GM23338 (cell line): ENCODE measurements around the gene VCL. TPM values are rescaled to one million over a fixed set of nuclear protein-coding genes. Genes with fewer than 3 reads are reported as not detected.
A peak's percentile ranks its signal among the peaks of the same experiment; 100 is the strongest.

Experiments
- ATAC-seq: fragments of 200-7000 bp; cut with Tn5 transposase; 3 replicates; pipeline ENCODE4 v1.9.1; 2020
- DNase-seq: peaks from one replicate; pipeline ENCODE4 v3.0.0-alpha.2; 2015; ENCODE audit warnings: low spot score
- H2AFZ ChIP-seq: fragments of 200-600 bp; sonication (generic); 2 replicates; pipeline ENCODE4 v1.8.0; 2016; ENCODE audit warnings: antibody characterized with exemption, mild to moderate bottlenecking, moderate library complexity
- H3F3A ChIP-seq: fragments of 200-600 bp; sonication (generic); replicated peaks from 2 replicates; pipeline ENCODE4 v1.8.0; 2017; ENCODE audit warnings: antibody characterized with exemption, mixed run types, low read depth
- H3K27ac ChIP-seq: fragments of 200-600 bp; sonication (generic); 2 replicates; pipeline ENCODE4 v1.6.1; 2016; ENCODE audit warnings: low read depth
- H3K27me3 ChIP-seq: fragments of 200-600 bp; sonication (generic); 2 replicates; pipeline ENCODE4 v1.8.0; 2016; ENCODE audit warnings: mild to moderate bottlenecking, mixed run types, moderate library complexity; ENCODE audit not compliant: insufficient read depth
- H3K36me3 ChIP-seq: fragments of 200-600 bp; sonication (generic); 2 replicates; pipeline ENCODE4 v1.8.0; 2016; ENCODE audit warnings: mild to moderate bottlenecking; ENCODE audit not compliant: insufficient read depth
- H3K4me1 ChIP-seq: fragments of 200-600 bp; sonication (generic); 2 replicates; pipeline ENCODE4 v1.8.0; 2016; ENCODE audit warnings: mild to moderate bottlenecking, moderate library complexity; ENCODE audit not compliant: insufficient read depth
- H3K4me2 ChIP-seq: fragments of 200-600 bp; sonication (generic); 2 replicates; pipeline ENCODE4 v1.7.1; 2017; ENCODE audit warnings: mixed run types
- H3K4me3 ChIP-seq: fragments of 200-600 bp; sonication (generic); 2 replicates; pipeline ENCODE4 v1.6.1; 2016; ENCODE audit warnings: mixed run types
- H3K79me2 ChIP-seq: fragments of 200-600 bp; sonication (generic); replicated peaks from 2 replicates; pipeline ENCODE4 v1.8.0; 2017; ENCODE audit warnings: mild to moderate bottlenecking; ENCODE audit not compliant: insufficient read depth
- H3K9me2 ChIP-seq: fragments of 200-600 bp; sonication (generic); 2 replicates; pipeline ENCODE4 v1.8.0; 2017; ENCODE audit not compliant: insufficient read depth
- H4K20me1 ChIP-seq: fragments of 200-600 bp; sonication (generic); replicated peaks from 2 replicates; pipeline ENCODE4 v1.8.0; 2017; ENCODE audit warnings: mild to moderate bottlenecking; ENCODE audit not compliant: insufficient read depth
- H3K27ac Mint-ChIP-seq: 2 replicates; pipeline ENCODE4 v1.8.0; 2020; ENCODE audit warnings: inconsistent platforms, mild to moderate bottlenecking, moderate library complexity, mixed read lengths
- H3K27me3 Mint-ChIP-seq: 3 replicates; pipeline ENCODE4 v1.8.0; 2022; ENCODE audit warnings: low read depth, mild to moderate bottlenecking, moderate library complexity, mixed read lengths, inconsistent platforms; ENCODE audit not compliant: insufficient read depth, poor library complexity
- H3K36me3 Mint-ChIP-seq: 3 replicates; pipeline ENCODE4 v1.8.0; 2021; ENCODE audit warnings: low read depth, mild to moderate bottlenecking, inconsistent platforms, moderate library complexity, mixed read lengths
- H3K4me1 Mint-ChIP-seq: 3 replicates; pipeline ENCODE4 v1.8.0; 2020; ENCODE audit warnings: mild to moderate bottlenecking, inconsistent platforms, mixed read lengths
- H3K4me3 Mint-ChIP-seq: 3 replicates; pipeline ENCODE4 v1.8.0; 2021; ENCODE audit warnings: moderate library complexity, mild to moderate bottlenecking, inconsistent platforms, mixed read lengths
- H3K9me3 Mint-ChIP-seq: 3 replicates; pipeline ENCODE4 v1.8.0; 2020; ENCODE audit warnings: moderate library complexity, mild to moderate bottlenecking, inconsistent platforms, mixed read lengths
- CREB1 ChIP-seq: fragments of 250-450 bp; sonication (Bioruptor Pico); IDR thresholded peaks from 2 replicates; pipeline ENCODE4 v1.5.0; 2020; ENCODE audit warnings: low read depth, mild to moderate bottlenecking, moderate library complexity
- EZH2phosphoT487 ChIP-seq: fragments of 200-600 bp; sonication (generic); IDR thresholded peaks from one replicate; pipeline ENCODE4 v1.8.1; 2018; ENCODE audit warnings: antibody characterized with exemption; ENCODE audit not compliant: unreplicated experiment
- NANOG ChIP-seq: IDR thresholded peaks from 2 replicates; pipeline ENCODE4 v1.6.1; 2016; ENCODE audit warnings: antibody characterized with exemption, borderline replicate concordance
- POLR2AphosphoS5 ChIP-seq: IDR thresholded peaks from 2 replicates; pipeline ENCODE4 v1.6.1; 2016; ENCODE audit warnings: antibody characterized with exemption, low read depth
- STAT1 ChIP-seq: IDR thresholded peaks from one replicate; pipeline ENCODE4 v1.6.1; 2016; ENCODE audit warnings: antibody characterized with exemption; ENCODE audit not compliant: unreplicated experiment
- ZNF114 ChIP-seq: fragments of 250-450 bp; sonication (Bioruptor Pico); IDR thresholded peaks from 2 replicates; pipeline ENCODE4 v1.5.0; 2020; ENCODE audit warnings: mild to moderate bottlenecking, moderate library complexity
- ZNF331 ChIP-seq: fragments of 250-450 bp; sonication (Bioruptor Pico); IDR thresholded peaks from 2 replicates; pipeline ENCODE4 v1.5.0; 2020; ENCODE audit warnings: low read depth, mild to moderate bottlenecking, moderate library complexity
- polyA plus RNA-seq: library from polyadenylated mRNA; unstranded; fragments of >200 nt; fragmentation: Nextera tagmentation; extraction: Ambion mirVana; gene quantifications from 2 replicates; pipeline ENCODE4 v1.2.1, GENCODE V29; 2016
- total RNA-seq: library from RNA; depleted of rRNA; stranded (reverse); fragments of >200 nt; shearing (Covaris generic); gene quantifications from 2 replicates; pipeline ENCODE4 v1.2.3, GENCODE V29; 2014
- TF ChIP-seq, protein P1 (sequence below): fragments of 250-450 bp; sonication (Bioruptor Pico); IDR thresholded peaks from 2 replicates; pipeline ENCODE4 v1.5.0; 2020; ENCODE audit warnings: mild to moderate bottlenecking, moderate library complexity
- TF ChIP-seq, protein P2 (sequence below): IDR thresholded peaks from one replicate; pipeline ENCODE4 v1.6.1; 2018; ENCODE audit warnings: antibody characterized with exemption; ENCODE audit not compliant: unreplicated experiment

The VCL gene
- total and polyA plus RNA-seq, 2 experiments from 2014 or later = 60.7 to 254 TPM

DNA sequence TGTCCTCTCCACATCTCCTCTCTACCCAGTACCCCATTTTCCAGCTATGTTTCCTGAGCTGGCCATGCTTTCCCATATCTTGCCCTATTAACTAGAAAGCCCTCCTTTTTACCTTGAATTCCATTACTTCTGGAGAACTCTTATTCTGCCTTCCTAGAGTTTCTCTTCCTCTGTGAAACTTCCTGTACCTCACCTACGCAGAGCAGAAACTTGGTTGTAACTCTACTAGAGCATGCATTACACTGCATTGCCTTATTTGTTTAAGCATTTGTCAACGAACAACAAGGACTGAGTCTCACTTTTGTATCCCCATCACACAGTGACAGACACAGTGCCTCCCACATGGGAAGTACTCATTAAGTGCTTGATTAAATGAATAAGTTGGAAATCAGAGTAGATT is 36.4 kb downstream of the VCL start:
- Histone ChIP-seq H3K36me3 (no peaks in the 10 kb centered on the region), H3K79me2 (peaks cover 92% of the 10 kb centered on the region), H3K4me1 (peaks cover 44% of the 10 kb centered on the region), H3K9me2 (no peaks in the 10 kb centered on the region), H3K4me3 (no peak overlapping the region), H3K27ac (peak overlapping the region; percentile 85), H4K20me1 (peaks cover 9% of the 10 kb centered on the region; the same call in 1 of the 2 replicates), H3F3A (0 out of 2 replicates have a peak, but pooled peaks cover 6% of the 10 kb centered on the region), H3K27me3 (no peaks in the 10 kb centered on the region), H3K4me2 (peak overlapping the region; percentile 3; the same call in 1 of the 2 replicates), H2AFZ (no peak overlapping the region)
- H3K27ac Mint-ChIP-seq = peak overlapping the region; percentile 10; the same call in 1 of the 2 replicates
- H3K9me3 Mint-ChIP-seq = no peaks in the 10 kb centered on the region
- H3K27me3 Mint-ChIP-seq = no peaks in the 10 kb centered on the region
- H3K4me1 Mint-ChIP-seq = peaks cover 65% of the 10 kb centered on the region
- DNase-seq (no peak), ATAC-seq (no peak)
- peaks cover 34% of the 10 kb centered on the region; the same call in 2 of the 3 replicates for H3K36me3 Mint-ChIP-seq
- TF ChIP-seq, protein P1, sequence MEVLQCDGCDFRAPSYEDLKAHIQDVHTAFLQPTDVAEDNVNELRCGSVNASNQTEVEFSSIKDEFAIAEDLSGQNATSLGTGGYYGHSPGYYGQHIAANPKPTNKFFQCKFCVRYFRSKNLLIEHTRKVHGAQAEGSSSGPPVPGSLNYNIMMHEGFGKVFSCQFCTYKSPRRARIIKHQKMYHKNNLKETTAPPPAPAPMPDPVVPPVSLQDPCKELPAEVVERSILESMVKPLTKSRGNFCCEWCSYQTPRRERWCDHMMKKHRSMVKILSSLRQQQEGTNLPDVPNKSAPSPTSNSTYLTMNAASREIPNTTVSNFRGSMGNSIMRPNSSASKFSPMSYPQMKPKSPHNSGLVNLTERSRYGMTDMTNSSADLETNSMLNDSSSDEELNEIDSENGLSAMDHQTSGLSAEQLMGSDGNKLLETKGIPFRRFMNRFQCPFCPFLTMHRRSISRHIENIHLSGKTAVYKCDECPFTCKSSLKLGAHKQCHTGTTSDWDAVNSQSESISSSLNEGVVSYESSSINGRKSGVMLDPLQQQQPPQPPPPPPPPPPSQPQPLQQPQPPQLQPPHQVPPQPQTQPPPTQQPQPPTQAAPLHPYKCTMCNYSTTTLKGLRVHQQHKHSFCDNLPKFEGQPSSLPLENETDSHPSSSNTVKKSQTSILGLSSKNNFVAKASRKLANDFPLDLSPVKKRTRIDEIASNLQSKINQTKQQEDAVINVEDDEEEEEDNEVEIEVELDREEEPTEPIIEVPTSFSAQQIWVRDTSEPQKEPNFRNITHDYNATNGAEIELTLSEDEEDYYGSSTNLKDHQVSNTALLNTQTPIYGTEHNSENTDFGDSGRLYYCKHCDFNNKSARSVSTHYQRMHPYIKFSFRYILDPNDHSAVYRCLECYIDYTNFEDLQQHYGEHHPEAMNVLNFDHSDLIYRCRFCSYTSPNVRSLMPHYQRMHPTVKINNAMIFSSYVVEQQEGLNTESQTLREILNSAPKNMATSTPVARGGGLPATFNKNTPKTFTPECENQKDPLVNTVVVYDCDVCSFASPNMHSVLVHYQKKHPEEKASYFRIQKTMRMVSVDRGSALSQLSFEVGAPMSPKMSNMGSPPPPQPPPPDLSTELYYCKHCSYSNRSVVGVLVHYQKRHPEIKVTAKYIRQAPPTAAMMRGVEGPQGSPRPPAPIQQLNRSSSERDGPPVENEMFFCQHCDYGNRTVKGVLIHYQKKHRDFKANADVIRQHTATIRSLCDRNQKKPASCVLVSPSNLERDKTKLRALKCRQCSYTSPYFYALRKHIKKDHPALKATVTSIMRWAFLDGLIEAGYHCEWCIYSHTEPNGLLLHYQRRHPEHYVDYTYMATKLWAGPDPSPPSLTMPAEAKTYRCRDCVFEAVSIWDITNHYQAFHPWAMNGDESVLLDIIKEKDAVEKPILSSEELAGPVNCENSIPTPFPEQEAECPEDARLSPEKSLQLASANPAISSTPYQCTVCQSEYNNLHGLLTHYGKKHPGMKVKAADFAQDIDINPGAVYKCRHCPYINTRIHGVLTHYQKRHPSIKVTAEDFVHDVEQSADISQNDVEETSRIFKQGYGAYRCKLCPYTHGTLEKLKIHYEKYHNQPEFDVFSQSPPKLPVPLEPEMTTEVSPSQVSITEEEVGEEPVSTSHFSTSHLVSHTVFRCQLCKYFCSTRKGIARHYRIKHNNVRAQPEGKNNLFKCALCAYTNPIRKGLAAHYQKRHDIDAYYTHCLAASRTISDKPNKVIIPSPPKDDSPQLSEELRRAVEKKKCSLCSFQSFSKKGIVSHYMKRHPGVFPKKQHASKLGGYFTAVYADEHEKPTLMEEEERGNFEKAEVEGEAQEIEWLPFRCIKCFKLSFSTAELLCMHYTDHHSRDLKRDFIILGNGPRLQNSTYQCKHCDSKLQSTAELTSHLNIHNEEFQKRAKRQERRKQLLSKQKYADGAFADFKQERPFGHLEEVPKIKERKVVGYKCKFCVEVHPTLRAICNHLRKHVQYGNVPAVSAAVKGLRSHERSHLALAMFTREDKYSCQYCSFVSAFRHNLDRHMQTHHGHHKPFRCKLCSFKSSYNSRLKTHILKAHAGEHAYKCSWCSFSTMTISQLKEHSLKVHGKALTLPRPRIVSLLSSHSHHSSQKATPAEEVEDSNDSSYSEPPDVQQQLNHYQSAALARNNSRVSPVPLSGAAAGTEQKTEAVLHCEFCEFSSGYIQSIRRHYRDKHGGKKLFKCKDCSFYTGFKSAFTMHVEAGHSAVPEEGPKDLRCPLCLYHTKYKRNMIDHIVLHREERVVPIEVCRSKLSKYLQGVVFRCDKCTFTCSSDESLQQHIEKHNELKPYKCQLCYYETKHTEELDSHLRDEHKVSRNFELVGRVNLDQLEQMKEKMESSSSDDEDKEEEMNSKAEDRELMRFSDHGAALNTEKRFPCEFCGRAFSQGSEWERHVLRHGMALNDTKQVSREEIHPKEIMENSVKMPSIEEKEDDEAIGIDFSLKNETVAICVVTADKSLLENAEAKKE (CRISPR knock-in tag) = no peak
- TF ChIP-seq ZNF114 (CRISPR knock-in tag) (no peak), ZNF331 (CRISPR knock-in tag) (no peak), EZH2phosphoT487 (no peak), NANOG (no peak), POLR2AphosphoS5 (no peak), CREB1 (no peak), STAT1 (no peak)
- TF ChIP-seq, protein P2, sequence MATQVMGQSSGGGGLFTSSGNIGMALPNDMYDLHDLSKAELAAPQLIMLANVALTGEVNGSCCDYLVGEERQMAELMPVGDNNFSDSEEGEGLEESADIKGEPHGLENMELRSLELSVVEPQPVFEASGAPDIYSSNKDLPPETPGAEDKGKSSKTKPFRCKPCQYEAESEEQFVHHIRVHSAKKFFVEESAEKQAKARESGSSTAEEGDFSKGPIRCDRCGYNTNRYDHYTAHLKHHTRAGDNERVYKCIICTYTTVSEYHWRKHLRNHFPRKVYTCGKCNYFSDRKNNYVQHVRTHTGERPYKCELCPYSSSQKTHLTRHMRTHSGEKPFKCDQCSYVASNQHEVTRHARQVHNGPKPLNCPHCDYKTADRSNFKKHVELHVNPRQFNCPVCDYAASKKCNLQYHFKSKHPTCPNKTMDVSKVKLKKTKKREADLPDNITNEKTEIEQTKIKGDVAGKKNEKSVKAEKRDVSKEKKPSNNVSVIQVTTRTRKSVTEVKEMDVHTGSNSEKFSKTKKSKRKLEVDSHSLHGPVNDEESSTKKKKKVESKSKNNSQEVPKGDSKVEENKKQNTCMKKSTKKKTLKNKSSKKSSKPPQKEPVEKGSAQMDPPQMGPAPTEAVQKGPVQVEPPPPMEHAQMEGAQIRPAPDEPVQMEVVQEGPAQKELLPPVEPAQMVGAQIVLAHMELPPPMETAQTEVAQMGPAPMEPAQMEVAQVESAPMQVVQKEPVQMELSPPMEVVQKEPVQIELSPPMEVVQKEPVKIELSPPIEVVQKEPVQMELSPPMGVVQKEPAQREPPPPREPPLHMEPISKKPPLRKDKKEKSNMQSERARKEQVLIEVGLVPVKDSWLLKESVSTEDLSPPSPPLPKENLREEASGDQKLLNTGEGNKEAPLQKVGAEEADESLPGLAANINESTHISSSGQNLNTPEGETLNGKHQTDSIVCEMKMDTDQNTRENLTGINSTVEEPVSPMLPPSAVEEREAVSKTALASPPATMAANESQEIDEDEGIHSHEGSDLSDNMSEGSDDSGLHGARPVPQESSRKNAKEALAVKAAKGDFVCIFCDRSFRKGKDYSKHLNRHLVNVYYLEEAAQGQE = no peak
- H3K4me3 Mint-ChIP-seq = no peak overlapping the region
